Transverse colon (tissue), 4 donors: ENCODE data around the gene SHOX. TPM values are rescaled to one million over a fixed set of nuclear protein-coding genes. Genes with fewer than 3 reads are reported as not detected.

ENCODE experiments used
- DNase-seq: peaks from one replicate; pipeline ENCODE4 v3.0.0-alpha.2; 2019
- H3K27ac ChIP-seq, 4 donors: fragments of 200-600 bp; sonication (generic); 2 replicates each; pipeline ENCODE4 v1.5.1; 2016 to 2018; ENCODE audit warnings: inconsistent platforms in 4 of 4
- H3K27me3 ChIP-seq: fragments of 200-600 bp; sonication (generic); 2 replicates; pipeline ENCODE4 v1.5.1; 2017; ENCODE audit warnings: inconsistent platforms
- H3K36me3 ChIP-seq, 4 donors: fragments of 200-600 bp; sonication (generic); 2 replicates each; pipeline ENCODE4 v1.5.1; 2017 to 2019; ENCODE audit warnings: inconsistent platforms in 4 of 4
- H3K4me1 ChIP-seq, 4 donors: fragments of 200-600 bp; sonication (generic); 2 replicates each; pipeline ENCODE4 v1.5.1; 2017 to 2020; ENCODE audit warnings: inconsistent platforms in 4 of 4
- H3K4me3 ChIP-seq, 4 donors: fragments of 200-600 bp; sonication (generic); 1 replicate in 1 of 4; 2 replicates in 3 of 4; pipeline versions ENCODE4 v1.5.1 to v1.6.1; 2017 to 2019; ENCODE audit warnings: inconsistent platforms in 4 of 4
- H3K9me3 ChIP-seq, 2 donors: fragments of 200-600 bp; sonication (generic); 2 replicates each; pipeline ENCODE4 v1.5.1; 2017 to 2019; ENCODE audit warnings: inconsistent platforms in 2 of 2
- CTCF ChIP-seq, 5 experiments: fragments of 200-600 bp in 3 of 5; fragments of 450-650 bp in 2 of 5; sonication (generic) in 3 of 5; IDR thresholded peaks; 1 replicate in 2 of 5; 2 replicates in 3 of 5; pipeline ENCODE4 v1.5.1; 2016 to 2017; ENCODE audit warnings: antibody characterized with exemption in 5 of 5, inconsistent platforms in 3 of 5, mild to moderate bottlenecking in 2 of 5, moderate library complexity in 1 of 5
- EP300 ChIP-seq: sonication (generic); formaldehyde crosslinking; IDR thresholded peaks from one replicate; pipeline ENCODE4 v1.6.1; 2017; ENCODE audit warnings: antibody characterized with exemption, low read depth
- POLR2A ChIP-seq: fragments of 450-650 bp; IDR thresholded peaks from one replicate; pipeline ENCODE4 v1.6.1; 2016; ENCODE audit warnings: antibody characterized with exemption, mild to moderate bottlenecking, moderate library complexity
- POLR2AphosphoS5 ChIP-seq, 3 donors: sonication (generic); formaldehyde crosslinking; IDR thresholded peaks; one replicate each; pipeline ENCODE4 v1.6.1; 2016; ENCODE audit warnings: antibody characterized with exemption in 3 of 3
- whole genome bisulfite sequencing, 2 donors: methylation state at CpG; one replicate each; pipeline ENCODE4 v1.1.5; 2018; ENCODE audit warnings: low coverage in 1 of 2; 5-methylcytosine and 5-hydroxymethylcytosine counted together
- in situ Hi-C, 4 donors: fragments of 200-750 bp; cut with MboI; loops; one replicate each; pipeline versions ENCODE4 v1.15.0 to v1.15.1; 2017; ENCODE audit warnings: low sequenced_read_pairs in 3 of 4, low pct_ligation_motif_present in 1 of 4, low pct_unique_long_range_greater_than_20kb in 1 of 4
- intact Hi-C: fragments of 100-400 bp; cut with DNase I; formaldehyde crosslinking; loops from one replicate; pipeline ENCODE4 v1.15.1; 2023; ENCODE audit warnings: low total_unique reads
- total RNA-seq, 4 donors: library from RNA; depleted of rRNA; stranded (reverse); fragments of >200 nt; gene quantifications; one replicate each; pipeline ENCODE4 v1.1.0, GENCODE V29; 2016

The SHOX gene
- total RNA-seq, 4 donors from 2014 or later, result 0.14 to 2.6 (median 0.16) TPM; not detected in 1

GRCh38 chrX:682892-683291 is 52.3 kb downstream of the SHOX start:
- H3K9me3 ChIP-seq, result no peaks in the 10 kb centered on the region
- no peak for DNase-seq
- no peaks in the 10 kb centered on the region for H3K4me1 ChIP-seq
- no peaks in the 10 kb centered on the region for H3K27me3 ChIP-seq
- TF ChIP-seq POLR2AphosphoS5 (IDR thresholded peaks at IDR 0.05) (no peak), CTCF (IDR thresholded peaks at IDR 0.05) (no peak), POLR2A (no peak), EP300 (no peak)
- no peaks in the 10 kb centered on the region for H3K36me3 ChIP-seq
- in situ Hi-C loops, result no loop called here
- no peak overlapping the region for H3K4me3 ChIP-seq
- 81 to 87% methylated on average over 5 to 8 of the region's 8 CpGs for WGBS, 2 donors
- intact Hi-C loops, result no loop called here
- no peak overlapping the region for H3K27ac ChIP-seq

- no peak overlapping the region for H3K27ac ChIP-seq
- 79 to 87% methylated on average over 8 of the region's 8 CpGs for WGBS, 2 donors
- no peaks in the 10 kb centered on the region for H3K27me3 ChIP-seq
- H3K36me3 ChIP-seq, result no peaks in the 10 kb centered on the region
- H3K9me3 ChIP-seq, result no peaks in the 10 kb centered on the region
- DNase-seq, result no peak
- TF ChIP-seq POLR2A (no peak), EP300 (no peak), CTCF (IDR thresholded peaks at IDR 0.05) (no peak), POLR2AphosphoS5 (IDR thresholded peaks at IDR 0.05) (no peak)
- intact Hi-C loops (no loop called here), in situ Hi-C loops (no loop called here)
- H3K4me1 ChIP-seq, result no peaks in the 10 kb centered on the region
- H3K4me3 ChIP-seq, result no peak overlapping the region
Observed at GRCh38 chrX:683576-683975, 53.0 kb downstream of the SHOX start.

- TF ChIP-seq EP300 (no peak), POLR2AphosphoS5 (IDR thresholded peaks at IDR 0.05) (no peak), CTCF (IDR thresholded peaks at IDR 0.05) (no peak), POLR2A (no peak)
- H3K4me1 ChIP-seq, result no peaks in the 10 kb centered on the region
- in situ Hi-C loops (no loop called here), intact Hi-C loops (no loop called here)
- H3K27me3 ChIP-seq, result no peaks in the 10 kb centered on the region
- no peak overlapping the region for H3K4me3 ChIP-seq
- H3K36me3 ChIP-seq, result no peaks in the 10 kb centered on the region
- WGBS, 2 donors, result 84 to 85% methylated on average over 11 to 13 of the region's 13 CpGs
- DNase-seq, result no peak
- H3K27ac ChIP-seq, result no peak overlapping the region
- H3K9me3 ChIP-seq, result peaks cover 0 to 4% of the 10 kb centered on the region in 2 donors
Observed at GRCh38 chrX:685120-686032, 54.8 kb downstream of the SHOX start.

- no peak overlapping the region for H3K27ac ChIP-seq
- TF ChIP-seq CTCF (IDR thresholded peaks at IDR 0.05) (no peak), EP300 (no peak), POLR2AphosphoS5 (IDR thresholded peaks at IDR 0.05) (no peak), POLR2A (no peak)
- no peak overlapping the region for H3K4me3 ChIP-seq
- intact Hi-C loops, result no loop called here
- peaks cover 0 to 4% of the 10 kb centered on the region in 2 donors for H3K9me3 ChIP-seq
- H3K27me3 ChIP-seq, result no peaks in the 10 kb centered on the region
- 92% methylated on average over 7 of the region's 7 CpGs; no CpG with 5 or more reads in 1 of the 2 donors for WGBS, 2 donors
- DNase-seq, result no peak
- no peaks in the 10 kb centered on the region for H3K4me1 ChIP-seq
- in situ Hi-C loops, result no loop called here
- no peaks in the 10 kb centered on the region for H3K36me3 ChIP-seq
Observed at GRCh38 chrX:689983-690382, 59.4 kb downstream of the SHOX start.
